Mesendoderm (in vitro differentiated cells): ENCODE results near the gene LAMC1.

ENCODE experiments used
- DNase-seq: peaks from one replicate; pipeline ENCODE4 v3.0.0; 2013
- H2AK5ac ChIP-seq: 2 replicates; pipeline ENCODE4 v1.6.1; 2013; ENCODE audit warnings: low read length, inconsistent platforms
- H2BK120ac ChIP-seq: 2 replicates; pipeline ENCODE4 v1.6.1; 2013; ENCODE audit warnings: low read depth, mild to moderate bottlenecking, low read length, moderate library complexity, mixed read lengths
- H2BK15ac ChIP-seq: replicated peaks from 2 replicates; pipeline ENCODE4 v1.6.1; 2013; ENCODE audit warnings: low read depth, mild to moderate bottlenecking, moderate library complexity
- H2BK5ac ChIP-seq: 2 replicates; pipeline ENCODE4 v1.6.1; 2013; ENCODE audit warnings: low read length, inconsistent platforms
- H3K18ac ChIP-seq: 2 replicates; pipeline ENCODE4 v1.6.1; 2013; ENCODE audit warnings: mild to moderate bottlenecking, low read length, mixed read lengths
- H3K23ac ChIP-seq: one replicate; pipeline ENCODE4 v1.6.1; 2013; ENCODE audit warnings: low read length
- H3K27ac ChIP-seq: 2 replicates; pipeline ENCODE4 v1.5.1; 2013; ENCODE audit warnings: low read depth, mild to moderate bottlenecking, inconsistent platforms, low read length, moderate library complexity
- H3K27me3 ChIP-seq: 2 replicates; pipeline ENCODE4 v1.6.1; 2013; ENCODE audit warnings: low read length, control low read depth, mild to moderate bottlenecking, inconsistent platforms; ENCODE audit not compliant: insufficient read depth, poor library complexity
- H3K36me3 ChIP-seq: 2 replicates; pipeline ENCODE4 v1.6.1; 2013; ENCODE audit warnings: low read length, inconsistent platforms; ENCODE audit not compliant: control insufficient read depth, insufficient read depth
- H3K4ac ChIP-seq: one replicate; pipeline ENCODE4 v1.6.1; 2013; ENCODE audit warnings: low read depth, mild to moderate bottlenecking, low read length, moderate library complexity
- H3K4me1 ChIP-seq: 2 replicates; pipeline ENCODE4 v1.6.1; 2013; ENCODE audit warnings: low read depth, low read length, inconsistent platforms; ENCODE audit not compliant: control insufficient read depth
- H3K4me2 ChIP-seq: 2 replicates; pipeline ENCODE4 v1.6.1; 2013; ENCODE audit warnings: low read length
- H3K4me3 ChIP-seq: 2 replicates; pipeline ENCODE4 v1.5.1; 2013; ENCODE audit warnings: mild to moderate bottlenecking, low read length
- H3K56ac ChIP-seq: one replicate; pipeline ENCODE4 v1.6.1; 2013; ENCODE audit warnings: low read length
- H3K79me1 ChIP-seq: 2 replicates; pipeline ENCODE4 v1.6.1; 2013; ENCODE audit warnings: low read length, inconsistent platforms
- H3K79me2 ChIP-seq: 2 replicates; pipeline ENCODE4 v1.6.1; 2013; ENCODE audit warnings: mild to moderate bottlenecking, low read length; ENCODE audit not compliant: control insufficient read depth, insufficient read depth
- H3K9ac ChIP-seq: 2 replicates; pipeline ENCODE4 v1.6.1; 2013; ENCODE audit warnings: low read length, inconsistent platforms
- H4K5ac ChIP-seq: one replicate; pipeline ENCODE4 v1.6.1; 2013; ENCODE audit warnings: low read length
- H4K8ac ChIP-seq: one replicate; pipeline ENCODE4 v1.6.1; 2013; ENCODE audit warnings: low read depth, mild to moderate bottlenecking, control low read depth, low read length, moderate library complexity
- WGBS: extraction: QIAGEN DNeasy Blood & Tissue Kit; methylation state at CpG from one replicate; pipeline ENCODE4 v1.1.7; 2013; ENCODE audit warnings: low lambda C conversion rate, missing lambda C conversion rate; ENCODE audit not compliant: insufficient coverage; ENCODE audit errors: extremely low coverage; 5-methylcytosine and 5-hydroxymethylcytosine counted together

Gene LAMC1

DNA sequence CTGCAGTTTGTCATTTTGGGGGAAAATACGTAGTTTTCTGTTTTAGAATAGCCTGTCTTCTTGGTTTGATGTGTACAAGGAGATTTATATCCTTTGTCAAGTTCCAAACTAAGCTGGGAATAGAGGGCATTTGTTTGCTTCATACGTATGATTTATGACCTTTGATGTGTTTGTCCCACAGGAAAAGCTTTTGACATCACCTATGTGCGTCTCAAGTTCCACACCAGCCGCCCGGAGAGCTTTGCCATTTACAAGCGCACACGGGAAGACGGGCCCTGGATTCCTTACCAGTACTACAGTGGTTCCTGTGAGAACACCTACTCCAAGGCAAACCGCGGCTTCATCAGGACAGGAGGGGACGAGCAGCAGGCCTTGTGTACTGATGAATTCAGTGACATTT lies 79.9 kb downstream of the LAMC1 start:
- peaks cover 2% of the 10 kb centered on the region for H3K79me2 ChIP-seq
- WGBS, result no CpG with 5 or more reads among the region's 11 CpGs
- H2AK5ac ChIP-seq, result no peak overlapping the region
- H3K18ac ChIP-seq, result no peak overlapping the region
- H4K5ac ChIP-seq, result no peak overlapping the region
- H4K8ac ChIP-seq, result no peak overlapping the region
- H3K36me3 ChIP-seq, result peaks cover 1% of the 10 kb centered on the region
- no peak overlapping the region for H3K4me3 ChIP-seq
- no peak overlapping the region for H3K4ac ChIP-seq
- no peak overlapping the region for H3K56ac ChIP-seq
- H3K27me3 ChIP-seq, result no peaks in the 10 kb centered on the region
- no peaks in the 10 kb centered on the region for H3K4me1 ChIP-seq
- no peak overlapping the region for H2BK15ac ChIP-seq
- H3K79me1 ChIP-seq, result peaks cover 19% of the 10 kb centered on the region
- H2BK120ac ChIP-seq, result no peak overlapping the region
- no peak overlapping the region for H3K4me2 ChIP-seq
- no peak overlapping the region for H3K23ac ChIP-seq
- DNase-seq, result no peak
- H3K27ac ChIP-seq, result no peak overlapping the region
- H3K9ac ChIP-seq, result no peak overlapping the region
- H2BK5ac ChIP-seq, result no peak overlapping the region

DNA sequence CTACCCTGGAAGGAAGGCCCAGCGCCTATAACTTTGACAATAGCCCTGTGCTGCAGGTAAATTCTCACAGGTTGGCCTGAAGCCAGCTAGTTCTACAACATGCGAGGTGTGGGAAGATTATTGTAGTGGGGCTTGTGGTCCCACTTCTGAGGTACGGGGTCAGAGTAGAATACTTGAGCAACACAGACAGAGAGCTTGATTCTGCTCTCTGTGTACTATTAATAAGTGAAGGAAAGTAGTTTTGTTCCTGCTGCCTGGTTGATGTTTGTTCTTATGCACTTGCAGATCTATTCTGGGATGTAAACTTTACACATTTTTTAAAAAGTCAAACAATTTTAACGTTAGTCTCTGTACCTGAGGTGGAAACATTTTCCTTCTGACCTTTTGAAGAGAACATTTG lies 80.4 kb downstream of the LAMC1 start:
- H3K4me1 ChIP-seq, result peaks cover 3% of the 10 kb centered on the region
- no peak overlapping the region for H3K27ac ChIP-seq
- H2AK5ac ChIP-seq, result no peak overlapping the region
- H3K79me1 ChIP-seq, result peaks cover 17% of the 10 kb centered on the region
- H3K4me3 ChIP-seq, result no peak overlapping the region
- H3K23ac ChIP-seq, result no peak overlapping the region
- H3K18ac ChIP-seq, result no peak overlapping the region
- DNase-seq, result no peak
- no peak overlapping the region for H3K4me2 ChIP-seq
- H3K56ac ChIP-seq, result no peak overlapping the region
- no peaks in the 10 kb centered on the region for H3K27me3 ChIP-seq
- H2BK120ac ChIP-seq, result no peak overlapping the region
- no peak overlapping the region for H2BK5ac ChIP-seq
- H3K9ac ChIP-seq, result no peak overlapping the region
- no CpG with 5 or more reads among the region's 4 CpGs for WGBS
- H3K4ac ChIP-seq, result no peak overlapping the region
- no peak overlapping the region for H2BK15ac ChIP-seq
- peaks cover 1% of the 10 kb centered on the region for H3K36me3 ChIP-seq
- no peak overlapping the region for H4K5ac ChIP-seq
- H3K79me2 ChIP-seq, result peaks cover 2% of the 10 kb centered on the region
- H4K8ac ChIP-seq, result no peak overlapping the region

DNA sequence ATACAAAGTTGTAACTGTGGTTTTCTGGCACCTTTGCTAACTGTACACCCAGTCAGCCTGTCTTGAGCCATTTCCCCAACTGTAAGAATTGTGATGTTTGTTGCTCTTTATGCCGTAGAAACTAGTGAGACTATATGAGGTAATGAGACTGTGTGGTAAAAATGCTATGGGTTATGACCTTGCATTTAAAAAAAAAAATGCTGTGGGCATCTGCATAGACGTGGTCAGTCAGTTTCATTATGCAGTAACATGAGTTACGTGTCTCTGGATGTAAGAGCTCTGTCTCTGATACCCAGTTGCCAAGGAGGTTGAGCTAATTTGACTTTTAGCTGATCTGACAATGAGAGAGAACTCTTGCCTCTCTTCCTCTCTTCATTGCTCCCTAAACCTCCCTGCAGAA lies 82.2 kb downstream of the LAMC1 start:
- no peak overlapping the region for H2AK5ac ChIP-seq
- no peak overlapping the region for H3K23ac ChIP-seq
- H3K27me3 ChIP-seq, result no peaks in the 10 kb centered on the region
- no peak overlapping the region for H4K5ac ChIP-seq
- H3K9ac ChIP-seq, result no peak overlapping the region
- H3K36me3 ChIP-seq, result peaks cover 1% of the 10 kb centered on the region
- no peak overlapping the region for H2BK120ac ChIP-seq
- no peak overlapping the region for H3K4me3 ChIP-seq
- peaks cover 3% of the 10 kb centered on the region for H3K4me1 ChIP-seq
- no peak overlapping the region for H2BK15ac ChIP-seq
- WGBS, result no CpG with 5 or more reads among the region's 3 CpGs
- H3K79me1 ChIP-seq, result peaks cover 11% of the 10 kb centered on the region
- peaks cover 2% of the 10 kb centered on the region for H3K79me2 ChIP-seq
- no peak overlapping the region for H3K18ac ChIP-seq
- no peak overlapping the region for H4K8ac ChIP-seq
- H3K56ac ChIP-seq, result no peak overlapping the region
- no peak overlapping the region for H3K4me2 ChIP-seq
- DNase-seq, result no peak
- no peak overlapping the region for H3K27ac ChIP-seq
- H3K4ac ChIP-seq, result no peak overlapping the region
- no peak overlapping the region for H2BK5ac ChIP-seq

DNA sequence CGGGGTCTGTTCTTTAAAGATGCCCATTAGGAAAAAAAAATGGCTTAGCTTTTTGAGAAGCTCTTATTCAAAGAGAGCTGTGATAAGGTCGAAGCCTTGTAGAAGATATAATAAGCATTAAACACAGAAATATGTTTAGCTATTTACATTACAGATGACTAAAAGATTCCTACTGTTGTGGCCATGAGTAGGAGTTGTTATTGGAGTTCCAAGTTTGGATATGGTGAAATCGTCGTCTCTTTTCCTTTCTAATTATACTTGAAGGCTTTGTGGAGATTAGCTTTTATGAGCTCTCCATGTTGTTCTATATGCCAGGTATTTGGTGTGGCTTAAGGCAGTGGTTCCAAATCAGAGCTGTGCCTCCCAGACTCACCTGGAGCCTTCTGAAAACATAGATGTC lies 82.9 kb downstream of the LAMC1 start:
- H3K27ac ChIP-seq, result no peak overlapping the region
- H3K4me1 ChIP-seq, result peaks cover 3% of the 10 kb centered on the region
- H3K9ac ChIP-seq, result no peak overlapping the region

DNA sequence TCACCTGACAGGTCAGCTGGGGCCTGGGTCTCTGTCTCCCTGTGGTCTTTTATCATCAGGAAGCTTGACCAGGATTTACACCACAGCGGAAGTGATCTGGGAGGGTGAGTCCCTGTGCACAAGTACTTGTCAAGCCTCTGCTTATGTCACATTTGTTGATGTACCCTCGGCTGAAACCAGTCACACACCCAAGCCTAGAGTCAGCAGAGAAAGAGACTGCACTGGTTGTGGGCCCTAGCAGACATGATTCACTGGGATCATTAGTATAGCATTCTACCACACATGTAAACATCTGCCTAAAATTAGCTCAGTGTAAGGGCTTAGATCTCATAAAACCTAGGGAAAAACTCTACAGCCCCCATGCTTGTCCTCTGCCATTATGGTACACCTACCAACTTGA lies 83.5 kb downstream of the LAMC1 start:
- H4K8ac ChIP-seq, result no peak overlapping the region
- H3K79me2 ChIP-seq, result no peaks in the 10 kb centered on the region
- no peak overlapping the region for H3K4ac ChIP-seq
- peaks cover 3% of the 10 kb centered on the region for H3K4me1 ChIP-seq
- no peak overlapping the region for H3K27ac ChIP-seq
- H3K9ac ChIP-seq, result no peak overlapping the region
- H2BK5ac ChIP-seq, result no peak overlapping the region
- no peak overlapping the region for H3K4me3 ChIP-seq
- H3K27me3 ChIP-seq, result no peaks in the 10 kb centered on the region
- no peak overlapping the region for H2BK120ac ChIP-seq
- no peak overlapping the region for H2AK5ac ChIP-seq
- H3K56ac ChIP-seq, result no peak overlapping the region
- H3K36me3 ChIP-seq, result peaks cover 1% of the 10 kb centered on the region
- H4K5ac ChIP-seq, result no peak overlapping the region
- no peak overlapping the region for H3K4me2 ChIP-seq
- H3K18ac ChIP-seq, result no peak overlapping the region
- no peak overlapping the region for H3K23ac ChIP-seq
- no peak overlapping the region for H2BK15ac ChIP-seq
- no peak for DNase-seq
- peaks cover 7% of the 10 kb centered on the region for H3K79me1 ChIP-seq
- WGBS, result no CpG with 5 or more reads among the region's 2 CpGs

More for the DNA sequence above, 82.9 kb downstream of the LAMC1 start:
- no peak overlapping the region for H4K5ac ChIP-seq
- no peak overlapping the region for H3K56ac ChIP-seq
- H2BK120ac ChIP-seq, result no peak overlapping the region
- no peak overlapping the region for H3K4me3 ChIP-seq
- no peak overlapping the region for H3K4ac ChIP-seq
- peaks cover 9% of the 10 kb centered on the region for H3K79me1 ChIP-seq
- H2AK5ac ChIP-seq, result no peak overlapping the region
- no CpG with 5 or more reads among the region's 4 CpGs for WGBS
- H3K79me2 ChIP-seq, result no peaks in the 10 kb centered on the region
- H3K18ac ChIP-seq, result no peak overlapping the region
- H3K36me3 ChIP-seq, result peaks cover 1% of the 10 kb centered on the region
- H2BK5ac ChIP-seq, result no peak overlapping the region
- no peaks in the 10 kb centered on the region for H3K27me3 ChIP-seq
- DNase-seq, result no peak
- H4K8ac ChIP-seq, result no peak overlapping the region
- no peak overlapping the region for H3K23ac ChIP-seq
- H2BK15ac ChIP-seq, result no peak overlapping the region
- no peak overlapping the region for H3K4me2 ChIP-seq

DNA sequence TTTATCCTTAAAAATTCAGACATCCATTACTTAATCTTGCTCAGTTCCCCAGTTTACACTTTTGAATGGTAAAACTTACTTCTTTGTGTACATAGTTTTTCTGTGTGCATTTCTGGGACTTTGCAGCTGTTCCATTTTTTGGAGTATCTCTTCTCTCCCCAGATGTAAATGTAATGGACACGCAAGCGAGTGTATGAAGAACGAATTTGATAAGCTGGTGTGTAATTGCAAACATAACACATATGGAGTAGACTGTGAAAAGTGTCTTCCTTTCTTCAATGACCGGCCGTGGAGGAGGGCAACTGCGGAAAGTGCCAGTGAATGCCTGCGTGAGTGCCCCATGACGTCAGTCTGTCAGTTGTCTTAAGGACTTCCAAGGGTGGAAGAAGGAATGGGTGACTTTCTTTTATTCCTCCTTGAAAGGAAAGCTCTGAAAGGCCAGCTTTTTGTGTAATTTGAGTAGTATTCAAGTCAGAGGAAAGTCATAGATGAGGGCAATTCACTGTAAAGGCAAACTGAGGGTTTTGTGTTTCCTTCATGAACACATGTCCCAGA lies 87.2 kb downstream of the LAMC1 start:
- no peak overlapping the region for H2BK15ac ChIP-seq
- H3K27me3 ChIP-seq, result no peaks in the 10 kb centered on the region
- no peak overlapping the region for H3K9ac ChIP-seq
- H3K18ac ChIP-seq, result no peak overlapping the region
- no peaks in the 10 kb centered on the region for H3K36me3 ChIP-seq
- no peak overlapping the region for H2BK5ac ChIP-seq
- H3K79me2 ChIP-seq, result no peaks in the 10 kb centered on the region
- peaks cover 5% of the 10 kb centered on the region for H3K79me1 ChIP-seq
- no peak overlapping the region for H3K56ac ChIP-seq
- no peak overlapping the region for H4K5ac ChIP-seq
- no peak overlapping the region for H3K4me2 ChIP-seq
- H3K4ac ChIP-seq, result no peak overlapping the region
- DNase-seq, result no peak
- no peak overlapping the region for H3K4me3 ChIP-seq
- no CpG with 5 or more reads among the region's 8 CpGs for WGBS
- no peak overlapping the region for H3K23ac ChIP-seq
- no peak overlapping the region for H2AK5ac ChIP-seq
- H3K27ac ChIP-seq, result no peak overlapping the region
- H4K8ac ChIP-seq, result no peak overlapping the region
- H2BK120ac ChIP-seq, result no peak overlapping the region
- peaks cover 3% of the 10 kb centered on the region for H3K4me1 ChIP-seq
